GM19035 (cell line): ENCODE data around the gene KIF3A.

Experiments used
- ATAC-seq: cut with Tn5 transposase; IDR thresholded peaks from one replicate; pipeline ENCODE4 v1.9.1; 2021; ENCODE audit not compliant: unreplicated experiment

KIF3A gene

GRCh38 chr5:132771503-132771998, 34.2 kb upstream of the KIF3A start:
- no peak for ATAC-seq

GRCh38 chr5:132770476-132771159, 33.3 kb upstream of the KIF3A start:
- no peak for ATAC-seq

- ATAC-seq: no peak
Measured at GRCh38 chr5:132768485-132768868, 31.1 kb upstream of the KIF3A start.

- ATAC-seq: no peak
Measured at GRCh38 chr5:132767150-132767549, 29.8 kb upstream of the KIF3A start.

- no peak for ATAC-seq
Measured at GRCh38 chr5:132766806-132767055, 29.4 kb upstream of the KIF3A start.

- ATAC-seq: no peak
Measured at GRCh38 chr5:132766020-132766805, 28.9 kb upstream of the KIF3A start.

GRCh38 chr5:132765311-132766019, 28.1 kb upstream of the KIF3A start:
- no peak for ATAC-seq

- no peak for ATAC-seq
Measured at GRCh38 chr5:132764671-132765238, 27.4 kb upstream of the KIF3A start.

- ATAC-seq: no peak
Measured at GRCh38 chr5:132764051-132764450, 26.7 kb upstream of the KIF3A start.

- ATAC-seq: no peak
Measured at GRCh38 chr5:132763181-132764036, 26.1 kb upstream of the KIF3A start.

GRCh38 chr5:132762246-132763000, 25.1 kb upstream of the KIF3A start:
- ATAC-seq: no peak

GRCh38 chr5:132761321-132762240, 24.2 kb upstream of the KIF3A start:
- ATAC-seq: no peak

- ATAC-seq: no peak
Measured at GRCh38 chr5:132760601-132761317, 23.4 kb upstream of the KIF3A start.

GRCh38 chr5:132760049-132760420, 22.7 kb upstream of the KIF3A start:
- ATAC-seq: no peak

GRCh38 chr5:132759114-132760048, 22.0 kb upstream of the KIF3A start:
- no peak for ATAC-seq

GRCh38 chr5:132758451-132758850, 21.1 kb upstream of the KIF3A start:
- no peak for ATAC-seq

GRCh38 chr5:132756542-132756941, 19.2 kb upstream of the KIF3A start:
- no peak for ATAC-seq
